SKM-1 (cell line): ENCODE measurements around the gene TRIM17.

Source experiments
- DNase-seq: peaks from one replicate; lab custom pipeline; 2025; ENCODE audit not compliant: unreplicated experiment; lab: John Stamatoyannopoulos, UW

The TRIM17 gene

DNA sequence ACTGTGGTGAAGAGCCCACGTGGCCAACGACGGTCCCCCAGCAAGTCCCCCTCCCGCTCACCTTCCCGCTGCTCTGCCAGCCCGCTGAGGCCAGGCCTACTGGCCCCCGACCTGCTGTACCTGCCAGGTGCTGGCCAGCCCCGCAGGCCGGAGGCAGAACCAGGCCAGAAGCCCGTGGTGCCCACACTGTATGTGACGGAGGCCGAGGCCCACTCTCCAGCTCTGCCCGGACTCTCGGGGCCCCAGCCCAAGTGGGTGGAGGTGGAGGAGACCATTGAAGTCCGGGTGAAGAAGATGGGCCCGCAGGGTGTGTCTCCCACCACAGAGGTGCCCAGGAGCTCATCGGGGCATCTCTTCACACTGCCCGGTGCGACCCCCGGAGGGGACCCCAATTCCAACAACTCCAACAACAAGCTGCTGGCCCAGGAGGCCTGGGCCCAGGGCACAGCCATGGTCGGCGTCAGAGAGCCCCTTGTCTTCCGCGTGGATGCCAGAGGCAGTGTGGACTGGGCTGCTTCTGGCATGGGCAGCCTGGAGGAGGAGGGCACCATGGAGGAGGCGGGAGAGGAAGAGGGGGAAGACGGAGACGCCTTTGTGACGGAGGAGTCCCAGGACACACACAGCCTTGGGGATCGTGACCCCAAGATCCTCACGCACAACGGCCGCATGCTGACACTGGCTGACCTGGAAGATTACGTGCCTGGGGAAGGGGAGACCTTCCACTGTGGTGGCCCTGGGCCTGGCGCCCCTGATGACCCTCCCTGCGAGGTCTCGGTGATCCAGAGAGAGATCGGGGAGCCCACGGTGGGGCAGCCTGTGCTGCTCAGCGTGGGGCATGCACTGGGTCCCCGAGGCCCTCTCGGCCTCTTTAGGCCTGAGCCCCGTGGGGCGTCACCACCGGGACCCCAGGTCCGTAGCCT lies 56.8 kb downstream of the TRIM17 start:
- no peak for DNase-seq

DNA sequence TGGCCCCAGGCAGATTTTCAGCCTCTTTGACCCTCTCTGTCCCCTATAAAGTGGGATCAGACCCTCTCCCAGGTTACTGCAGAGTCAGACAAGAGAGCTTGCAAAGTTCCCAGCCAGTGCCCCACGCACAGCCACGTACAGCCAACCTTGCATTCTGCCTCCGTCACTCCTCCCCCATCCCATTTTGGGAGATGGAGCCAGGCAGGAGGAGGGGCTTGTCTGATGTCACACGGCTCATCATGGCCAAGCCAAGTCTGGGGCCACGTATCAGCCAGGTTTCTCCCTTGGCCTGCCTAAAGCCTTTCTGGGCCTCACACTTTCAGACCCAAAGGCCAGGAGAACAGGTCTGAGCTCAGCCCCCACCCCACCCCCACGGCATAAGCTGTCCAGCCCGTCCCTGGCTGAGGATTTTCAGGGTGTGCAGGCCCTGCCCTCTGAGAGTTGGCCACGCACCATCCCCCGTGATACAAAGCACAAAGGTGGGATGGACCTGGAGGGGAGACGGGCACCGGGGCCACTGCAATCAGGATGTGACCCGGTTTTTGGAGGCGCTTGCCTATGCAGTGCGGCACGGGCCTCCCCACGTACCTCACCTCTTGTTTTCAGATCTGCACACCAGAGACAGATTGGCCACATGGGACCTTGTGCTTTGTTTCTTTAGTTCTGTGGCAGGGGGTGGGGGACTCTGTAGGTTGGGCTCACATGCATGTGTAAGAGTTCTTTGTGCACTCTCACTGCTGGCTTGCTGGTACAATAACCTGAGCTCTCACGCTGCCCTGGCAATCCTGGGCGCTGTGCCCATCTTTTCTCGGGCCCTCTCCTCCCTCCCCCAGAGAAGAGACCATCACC lies 57.7 kb downstream of the TRIM17 start:
- DNase-seq: no peak

DNA sequence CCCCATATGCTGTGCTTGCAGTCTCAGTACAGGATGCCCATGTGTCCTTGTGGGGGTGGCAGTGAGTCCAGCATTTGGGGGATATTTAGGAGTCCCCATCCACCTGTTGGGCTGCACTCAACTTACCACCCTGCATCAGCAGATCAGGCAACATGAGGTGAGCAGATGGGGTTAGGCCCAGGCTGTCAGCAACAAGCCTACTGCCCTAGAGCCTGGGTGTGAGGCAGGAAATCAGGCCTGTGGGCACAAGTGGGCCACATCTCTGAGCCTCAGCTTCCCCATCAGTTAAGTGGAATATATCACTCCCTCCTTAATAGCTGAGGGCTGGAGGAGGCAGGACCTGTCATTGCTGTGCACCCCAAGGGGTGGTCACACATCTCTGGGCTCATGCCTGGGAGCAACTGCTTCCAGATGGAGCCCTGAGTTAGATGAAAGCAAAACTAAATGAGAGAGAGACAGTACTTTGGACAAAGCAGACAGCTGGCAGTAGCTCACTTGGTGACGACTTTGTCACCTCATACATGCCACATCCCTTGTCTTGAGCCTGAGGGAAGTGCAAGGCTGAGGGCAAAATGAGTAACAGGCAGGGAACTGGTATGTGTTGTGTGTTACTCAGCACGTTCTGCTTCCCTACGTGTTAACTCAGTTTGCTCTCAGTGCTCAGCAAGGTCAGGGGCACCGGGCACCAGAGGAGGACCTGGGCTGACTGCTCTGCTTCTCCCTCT lies 58.5 kb downstream of the TRIM17 start:
- DNase-seq: no peak
